CD14-positive monocyte (primary cell): Measurements from ENCODE around the gene SYTL1. TPM values are rescaled to one million over a fixed set of nuclear protein-coding genes. Genes with fewer than 3 reads are reported as not detected.

Experiments used
- DNase-seq, 3 donors: peaks; one replicate each; pipeline ENCODE4 v3.0.0-alpha.2; 2011 to 2022
- H2AFZ ChIP-seq: 2 replicates; pipeline ENCODE4 v1.6.0; 2012; ENCODE audit warnings: mild to moderate bottlenecking, low read depth, low read length, inconsistent platforms; ENCODE audit not compliant: insufficient read depth, poor library complexity, severe bottlenecking
- H3K27ac ChIP-seq, 2 donors: 1 replicate in 1 of 2; 2 replicates in 1 of 2; pipeline ENCODE4 v1.5.1; 2012 to 2013; ENCODE audit warnings: low read length in 2 of 2, control low read depth in 1 of 2, inconsistent platforms in 1 of 2, low read depth in 1 of 2, mild to moderate bottlenecking in 1 of 2
- H3K27me3 ChIP-seq, 2 donors: one replicate each; pipeline versions ENCODE4 v1.6.0 to v1.6.1; 2011 to 2013; ENCODE audit warnings: low read length in 2 of 2; ENCODE audit not compliant: control insufficient read depth in 2 of 2, insufficient read depth in 2 of 2
- H3K36me3 ChIP-seq, 2 donors: replicated peaks in 1 of 2; 1 replicate in 1 of 2; 2 replicates in 1 of 2; pipeline versions ENCODE4 v1.5.1 to v1.6.1; 2012 to 2013; ENCODE audit warnings: low read length in 2 of 2, control low read depth in 1 of 2, inconsistent platforms in 1 of 2, mild to moderate bottlenecking in 1 of 2; ENCODE audit not compliant: insufficient read depth in 2 of 2, control insufficient read depth in 1 of 2
- H3K4me1 ChIP-seq, 2 donors: 1 replicate in 1 of 2; 2 replicates in 1 of 2; pipeline versions ENCODE4 v1.5.1 to v1.6.1; 2012 to 2013; ENCODE audit warnings: low read length in 2 of 2, control low read depth in 1 of 2, inconsistent platforms in 1 of 2, mild to moderate bottlenecking in 1 of 2, moderate library complexity in 1 of 2; ENCODE audit not compliant: insufficient read depth in 2 of 2, control insufficient read depth in 1 of 2
- H3K4me2 ChIP-seq: replicated peaks from 2 replicates; pipeline ENCODE3; 2012; ENCODE audit warnings: low read length, moderate library complexity, mild to moderate bottlenecking; ENCODE audit not compliant: poor library complexity, severe bottlenecking; ENCODE audit errors: extremely low read depth
- H3K4me3 ChIP-seq, 3 experiments: fragments of 200-600 bp in 1 of 3; sonication (generic) in 1 of 3; replicated peaks in 1 of 3; 1 replicate in 2 of 3; 2 replicates in 1 of 3; pipeline ENCODE4 v1.5.1; 2011 to 2013; ENCODE audit warnings: low read length in 3 of 3, mild to moderate bottlenecking in 3 of 3, control low read depth in 2 of 3, low read depth in 2 of 3, inconsistent platforms in 1 of 3, moderate library complexity in 1 of 3
- H3K79me2 ChIP-seq: 2 replicates; pipeline ENCODE4 v1.6.0; 2012; ENCODE audit warnings: mild to moderate bottlenecking, control low read depth, inconsistent platforms, low read length, moderate library complexity; ENCODE audit not compliant: insufficient read depth
- H3K9ac ChIP-seq: 2 replicates; pipeline ENCODE4 v1.6.0; 2017; ENCODE audit warnings: low read length, mild to moderate bottlenecking; ENCODE audit not compliant: insufficient read depth, poor library complexity, severe bottlenecking
- H3K9me3 ChIP-seq, 2 donors: replicated peaks in 1 of 2; 1 replicate in 1 of 2; 2 replicates in 1 of 2; pipeline versions ENCODE4 v1.5.1 to v1.6.1; 2012 to 2013; ENCODE audit warnings: low read length in 2 of 2, control low read depth in 1 of 2; ENCODE audit not compliant: control insufficient read depth in 1 of 2, insufficient read depth in 1 of 2
- H4K20me1 ChIP-seq: 2 replicates; pipeline ENCODE4 v1.6.0; 2012; ENCODE audit warnings: mild to moderate bottlenecking, low read length, control low read depth, moderate library complexity; ENCODE audit not compliant: insufficient read depth
- H3K27ac Mint-ChIP-seq, 7 donors: one replicate each; pipeline ENCODE4 v1.8.0; 2020; ENCODE audit warnings: mild to moderate bottlenecking in 7 of 7, mixed read lengths in 7 of 7, moderate library complexity in 6 of 7, inconsistent platforms in 2 of 7
- H3K27me3 Mint-ChIP-seq, 3 donors: one replicate each; pipeline ENCODE4 v1.8.0; 2021 to 2022; ENCODE audit warnings: low read depth in 3 of 3, mild to moderate bottlenecking in 3 of 3, mixed read lengths in 3 of 3, moderate library complexity in 3 of 3, inconsistent platforms in 1 of 3
- H3K36me3 Mint-ChIP-seq, 2 donors: one replicate each; pipeline ENCODE4 v1.8.0; 2020; ENCODE audit warnings: mixed read lengths in 2 of 2, inconsistent platforms in 1 of 2, mild to moderate bottlenecking in 1 of 2
- H3K4me1 Mint-ChIP-seq: one replicate; pipeline ENCODE4 v1.8.0; 2020; ENCODE audit warnings: mild to moderate bottlenecking, mixed read lengths
- H3K4me3 Mint-ChIP-seq, 2 donors: one replicate each; pipeline ENCODE4 v1.8.0; 2020; ENCODE audit warnings: mild to moderate bottlenecking in 2 of 2, mixed read lengths in 2 of 2, moderate library complexity in 1 of 2
- H3K9me3 Mint-ChIP-seq, 7 donors: one replicate each; pipeline ENCODE4 v1.8.0; 2020 to 2022; ENCODE audit warnings: mixed read lengths in 7 of 7, mild to moderate bottlenecking in 6 of 7, moderate library complexity in 6 of 7, inconsistent platforms in 2 of 7
- WGBS: methylation state at CpG from one replicate; pipeline ENCODE4 v1.1.5; 2013; ENCODE audit warnings: missing lambda C conversion rate; ENCODE audit not compliant: insufficient coverage; 5-methylcytosine and 5-hydroxymethylcytosine counted together
- intact Hi-C, 2 donors: fragments of 100-400 bp; cut with micrococcal nuclease; formaldehyde crosslinking; loops; one replicate each; pipeline versions ENCODE4 v1.15.0 to v1.15.1; 2023
- polyA plus RNA-seq, 3 donors: library from polyadenylated mRNA; depleted of rRNA in 1 of 3; unstranded in 2 of 3; stranded (reverse) in 1 of 3; fragments of 300-500 nt in 2 of 3; fragments of >200 nt in 1 of 3; fragmentation: Illumina TruSeq in 2 of 3; gene quantifications; 1 replicate in 2 of 3; 2 replicates in 1 of 3; pipeline ENCODE4 v1.2.3, GENCODE V29; 2012 to 2021
- TF ChIP-seq, protein P1 (sequence below): fragments of 200-600 bp; IDR thresholded peaks from one replicate; pipeline ENCODE4 v1.8.0; 2022; ENCODE audit warnings: antibody characterized with exemption, mild to moderate bottlenecking

Gene SYTL1
- polyA plus RNA-seq, 3 donors: 26.9 to 95.8 (median 44.6) TPM

DNA sequence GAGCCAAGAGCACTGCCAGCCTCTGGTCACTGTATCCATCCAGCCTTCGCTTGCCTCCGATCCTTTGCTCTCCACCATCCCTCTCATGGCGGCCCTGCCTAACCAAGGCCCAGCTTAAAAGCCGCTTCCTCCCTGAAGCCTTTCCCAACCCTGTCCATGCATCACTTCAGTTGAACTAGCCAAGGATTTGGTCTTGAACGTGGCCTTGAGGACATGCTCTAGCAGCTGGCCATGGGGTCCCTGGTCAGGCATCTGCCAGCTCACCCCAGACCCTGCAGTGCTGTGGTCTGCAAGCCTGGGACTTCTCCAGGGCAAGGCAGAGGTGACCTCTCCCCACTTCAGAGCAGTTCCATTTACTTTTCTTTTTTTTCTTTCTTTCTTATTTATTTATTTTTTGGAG, 5.1 kb upstream of the SYTL1 start:
- intact Hi-C loops: no loop called here
- no peaks in the 10 kb centered on the region for H3K9me3 Mint-ChIP-seq
- Histone ChIP-seq H2AFZ (no peak overlapping the region), H3K4me2 (no peak overlapping the region), H3K9me3 (no peaks in the 10 kb centered on the region), H3K4me3 (no peak overlapping the region), H3K9ac (no peak overlapping the region), H3K4me1 (peaks cover 22 to 30% of the 10 kb centered on the region in 2 donors), H3K27ac (no peak overlapping the region), H4K20me1 (peaks cover 7% of the 10 kb centered on the region), H3K27me3 (no peaks in the 10 kb centered on the region), H3K36me3 (peaks cover 47 to 52% of the 10 kb centered on the region in 2 donors), H3K79me2 (no peaks in the 10 kb centered on the region)
- TF ChIP-seq, protein P1, sequence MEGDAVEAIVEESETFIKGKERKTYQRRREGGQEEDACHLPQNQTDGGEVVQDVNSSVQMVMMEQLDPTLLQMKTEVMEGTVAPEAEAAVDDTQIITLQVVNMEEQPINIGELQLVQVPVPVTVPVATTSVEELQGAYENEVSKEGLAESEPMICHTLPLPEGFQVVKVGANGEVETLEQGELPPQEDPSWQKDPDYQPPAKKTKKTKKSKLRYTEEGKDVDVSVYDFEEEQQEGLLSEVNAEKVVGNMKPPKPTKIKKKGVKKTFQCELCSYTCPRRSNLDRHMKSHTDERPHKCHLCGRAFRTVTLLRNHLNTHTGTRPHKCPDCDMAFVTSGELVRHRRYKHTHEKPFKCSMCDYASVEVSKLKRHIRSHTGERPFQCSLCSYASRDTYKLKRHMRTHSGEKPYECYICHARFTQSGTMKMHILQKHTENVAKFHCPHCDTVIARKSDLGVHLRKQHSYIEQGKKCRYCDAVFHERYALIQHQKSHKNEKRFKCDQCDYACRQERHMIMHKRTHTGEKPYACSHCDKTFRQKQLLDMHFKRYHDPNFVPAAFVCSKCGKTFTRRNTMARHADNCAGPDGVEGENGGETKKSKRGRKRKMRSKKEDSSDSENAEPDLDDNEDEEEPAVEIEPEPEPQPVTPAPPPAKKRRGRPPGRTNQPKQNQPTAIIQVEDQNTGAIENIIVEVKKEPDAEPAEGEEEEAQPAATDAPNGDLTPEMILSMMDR: no peak
- H3K4me1 Mint-ChIP-seq: peaks cover 27% of the 10 kb centered on the region
- 98% methylated on average over 5 of the region's 5 CpGs for WGBS
- H3K36me3 Mint-ChIP-seq: peaks cover 57 to 59% of the 10 kb centered on the region in 2 donors
- peaks cover 1 to 2% (median 2%) of the 10 kb centered on the region in 3 donors for H3K27me3 Mint-ChIP-seq
- DNase-seq: no peak
- H3K27ac Mint-ChIP-seq: no peak overlapping the region
- no peak overlapping the region for H3K4me3 Mint-ChIP-seq

DNA sequence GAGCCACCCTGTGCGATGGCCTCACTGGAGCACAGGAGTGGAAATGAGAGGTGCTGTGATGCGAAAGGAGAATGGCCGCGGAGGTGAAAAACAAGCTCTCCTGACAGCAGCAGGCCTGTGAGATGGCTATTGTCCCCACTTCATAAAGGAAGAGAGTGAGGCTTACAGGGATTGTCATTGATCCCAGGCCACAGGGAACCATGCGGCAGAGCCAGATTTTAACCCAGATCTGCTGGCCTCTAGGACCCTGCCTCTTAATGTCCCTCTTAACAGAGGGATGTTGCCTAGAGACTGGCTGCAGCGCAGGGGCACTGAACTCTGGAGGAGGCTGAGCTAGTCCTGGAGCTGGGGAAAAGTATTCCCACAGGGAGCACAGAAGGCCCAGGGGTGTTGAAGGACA, 3.1 kb upstream of the SYTL1 start:
- no peak overlapping the region for H3K27ac ChIP-seq
- Mint-ChIP-seq H3K4me3 (no peak overlapping the region), H3K36me3 (peaks cover 37 to 41% of the 10 kb centered on the region in 2 donors), H3K9me3 (no peaks in the 10 kb centered on the region), H3K4me1 (peaks cover 41% of the 10 kb centered on the region), H3K27ac (peak overlapping the region in 3 of 7 donors; percentile 53 to 83 (median 70)), H3K27me3 (peaks cover 1 to 2% (median 2%) of the 10 kb centered on the region in 3 donors)
- no peaks in the 10 kb centered on the region for H4K20me1 ChIP-seq
- DNase-seq: no peak
- no peaks in the 10 kb centered on the region for H3K27me3 ChIP-seq
- no peak overlapping the region for H3K9ac ChIP-seq
- H2AFZ ChIP-seq: no peak overlapping the region
- H3K4me3 ChIP-seq: no peak overlapping the region
- peaks cover 19% of the 10 kb centered on the region for H3K79me2 ChIP-seq
- TF ChIP-seq, protein P1: no peak
- peaks cover 37 to 44% of the 10 kb centered on the region in 2 donors for H3K4me1 ChIP-seq
- no peak overlapping the region for H3K4me2 ChIP-seq
- 72% methylated on average over 2 of the region's 6 CpGs for WGBS
- peaks cover 30 to 32% of the 10 kb centered on the region in 2 donors for H3K36me3 ChIP-seq
- H3K9me3 ChIP-seq: no peaks in the 10 kb centered on the region
- intact Hi-C loops: no loop called here
